Nephron (organoid): ENCODE measurements around the gene VILL.

ENCODE experiments used
- H3K27ac Mint-ChIP-seq, 3 experiments: 2 replicates each; pipeline ENCODE4 v1.8.0; 2020; ENCODE audit warnings: mixed read lengths in 3 of 3, mild to moderate bottlenecking in 2 of 3, moderate library complexity in 1 of 3
- H3K27me3 Mint-ChIP-seq: 2 replicates; pipeline ENCODE4 v1.8.0; 2021; ENCODE audit warnings: low read depth, mild to moderate bottlenecking, moderate library complexity, mixed read lengths
- H3K36me3 Mint-ChIP-seq: 2 replicates; pipeline ENCODE4 v1.8.0; 2020; ENCODE audit warnings: low read depth, mixed read lengths
- H3K4me1 Mint-ChIP-seq: 2 replicates; pipeline ENCODE4 v1.8.0; 2020; ENCODE audit warnings: mixed read lengths
- H3K4me3 Mint-ChIP-seq, 3 experiments: 2 replicates each; pipeline ENCODE4 v1.8.0; 2020; ENCODE audit warnings: mild to moderate bottlenecking in 3 of 3, mixed read lengths in 3 of 3, moderate library complexity in 2 of 3
- H3K9me3 Mint-ChIP-seq: 2 replicates; pipeline ENCODE4 v1.8.0; 2020; ENCODE audit warnings: mixed read lengths
- TF ChIP-seq, protein P1 (sequence below), 3 experiments: fragments of 200-600 bp; sonication (generic); IDR thresholded peaks; one replicate each; pipeline ENCODE4 v1.5.0; 2021; ENCODE audit warnings: antibody characterized with exemption in 3 of 3; ENCODE audit not compliant: unreplicated experiment in 3 of 3

VILL gene

DNA sequence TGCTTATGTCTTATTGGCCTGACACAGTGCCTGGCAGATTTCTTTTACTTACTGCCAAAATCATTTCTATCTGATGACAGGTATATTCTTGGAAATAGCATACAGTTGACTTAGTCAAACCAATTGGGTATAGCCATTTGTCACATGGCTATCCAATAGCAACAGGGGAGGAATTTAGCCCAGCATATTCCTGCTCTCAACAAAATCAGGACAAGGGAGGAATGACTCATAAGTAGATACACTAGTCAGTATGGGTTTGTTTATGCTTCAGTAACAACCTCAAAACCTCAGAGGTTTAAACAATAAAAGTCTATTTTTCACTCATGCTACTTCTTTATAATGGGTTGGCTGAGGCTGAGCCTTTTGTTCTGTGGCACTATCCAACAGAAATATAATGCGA, 38.0 kb upstream of the VILL start:
- peaks cover 61% of the 10 kb centered on the region for H3K36me3 Mint-ChIP-seq
- H3K4me1 Mint-ChIP-seq: peaks cover 44% of the 10 kb centered on the region
- no peak overlapping the region for H3K27ac Mint-ChIP-seq
- TF ChIP-seq, protein P1, sequence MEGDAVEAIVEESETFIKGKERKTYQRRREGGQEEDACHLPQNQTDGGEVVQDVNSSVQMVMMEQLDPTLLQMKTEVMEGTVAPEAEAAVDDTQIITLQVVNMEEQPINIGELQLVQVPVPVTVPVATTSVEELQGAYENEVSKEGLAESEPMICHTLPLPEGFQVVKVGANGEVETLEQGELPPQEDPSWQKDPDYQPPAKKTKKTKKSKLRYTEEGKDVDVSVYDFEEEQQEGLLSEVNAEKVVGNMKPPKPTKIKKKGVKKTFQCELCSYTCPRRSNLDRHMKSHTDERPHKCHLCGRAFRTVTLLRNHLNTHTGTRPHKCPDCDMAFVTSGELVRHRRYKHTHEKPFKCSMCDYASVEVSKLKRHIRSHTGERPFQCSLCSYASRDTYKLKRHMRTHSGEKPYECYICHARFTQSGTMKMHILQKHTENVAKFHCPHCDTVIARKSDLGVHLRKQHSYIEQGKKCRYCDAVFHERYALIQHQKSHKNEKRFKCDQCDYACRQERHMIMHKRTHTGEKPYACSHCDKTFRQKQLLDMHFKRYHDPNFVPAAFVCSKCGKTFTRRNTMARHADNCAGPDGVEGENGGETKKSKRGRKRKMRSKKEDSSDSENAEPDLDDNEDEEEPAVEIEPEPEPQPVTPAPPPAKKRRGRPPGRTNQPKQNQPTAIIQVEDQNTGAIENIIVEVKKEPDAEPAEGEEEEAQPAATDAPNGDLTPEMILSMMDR (IDR thresholded peaks at IDR 0.05; ENCODE audit: unreplicated experiment in 3 of 3): no peak
- no peaks in the 10 kb centered on the region for H3K27me3 Mint-ChIP-seq
- peaks cover 2% of the 10 kb centered on the region for H3K9me3 Mint-ChIP-seq
- H3K4me3 Mint-ChIP-seq: no peak overlapping the region

DNA sequence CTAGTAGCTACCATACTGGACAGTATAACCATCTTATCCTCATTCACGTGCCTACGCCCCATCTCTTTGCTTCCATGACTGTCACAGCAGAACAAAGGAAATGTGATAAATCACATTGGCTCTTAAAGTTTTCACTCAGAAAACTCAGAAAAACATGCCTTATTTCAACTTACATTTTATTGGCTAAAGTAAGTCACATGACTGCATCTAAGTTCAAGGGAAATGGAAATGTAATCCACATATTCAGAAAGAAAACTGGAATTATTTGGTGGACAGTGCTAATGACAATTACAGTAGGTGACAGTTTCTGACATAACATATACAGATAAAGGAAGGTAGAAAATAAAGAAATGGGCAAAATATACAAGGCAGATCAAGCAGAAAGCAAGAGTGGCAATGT, 37.4 kb upstream of the VILL start:
- H3K27me3 Mint-ChIP-seq: no peaks in the 10 kb centered on the region
- H3K4me3 Mint-ChIP-seq: no peak overlapping the region
- TF ChIP-seq, protein P1 (IDR thresholded peaks at IDR 0.05; ENCODE audit: unreplicated experiment in 3 of 3): no peak
- H3K36me3 Mint-ChIP-seq: peaks cover 58% of the 10 kb centered on the region
- peaks cover 46% of the 10 kb centered on the region for H3K4me1 Mint-ChIP-seq
- H3K9me3 Mint-ChIP-seq: peaks cover 2% of the 10 kb centered on the region
- H3K27ac Mint-ChIP-seq: peak overlapping the region in 2 of 3 experiments; percentile 6 to 36

DNA sequence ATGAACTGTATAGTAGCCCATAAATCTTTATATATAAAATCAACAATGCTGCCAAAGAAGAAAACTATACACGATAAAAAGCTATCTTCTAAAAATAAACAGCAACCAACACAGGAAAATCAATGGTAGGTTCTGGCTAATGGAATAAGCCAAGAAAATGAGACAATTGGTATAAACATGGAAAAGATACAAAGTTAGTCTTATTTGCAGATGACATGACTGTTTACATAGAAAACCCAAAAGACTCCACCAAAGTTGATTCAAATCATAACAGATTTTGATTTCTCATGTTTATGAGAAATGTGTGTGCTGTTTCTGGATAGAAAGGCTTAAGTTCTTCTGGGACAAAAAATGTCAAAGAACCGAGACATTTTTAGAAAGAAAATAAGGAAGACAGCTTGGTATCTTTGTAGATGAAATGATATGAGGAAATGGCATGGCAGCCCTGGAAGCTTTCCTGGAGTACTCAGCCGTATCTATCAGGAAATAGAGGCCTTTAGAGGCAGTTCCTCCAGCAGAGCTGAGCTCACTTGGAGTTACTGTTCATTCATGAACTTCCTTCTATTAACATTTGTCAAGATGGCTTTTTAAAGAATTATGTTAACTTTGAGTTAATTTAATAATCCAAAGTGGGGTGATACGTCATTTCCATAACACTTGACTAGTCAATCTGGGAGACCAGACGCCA, 36.7 kb upstream of the VILL start:
- H3K27ac Mint-ChIP-seq: peak overlapping the region; percentile 49 to 63 (median 55)

DNA sequence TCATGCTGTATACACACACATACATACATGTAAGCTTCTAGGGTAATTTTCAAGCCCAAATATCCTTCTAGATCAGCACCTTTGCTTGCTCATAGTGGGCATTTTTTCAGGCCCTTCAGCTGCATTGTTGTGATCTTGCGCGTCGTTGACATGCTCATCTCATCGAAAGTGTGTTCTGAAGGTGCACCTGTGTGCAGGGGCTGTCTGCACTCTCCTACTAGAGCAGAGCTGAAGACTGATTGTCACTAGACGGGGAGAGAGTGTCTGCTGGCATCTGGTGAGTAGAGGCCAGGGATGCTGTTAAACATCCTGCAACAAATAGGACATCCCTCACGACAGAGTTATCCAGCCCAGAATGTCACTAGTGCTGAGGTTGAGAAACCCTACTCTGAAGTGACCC, 35.7 kb upstream of the VILL start:
- peaks cover 37% of the 10 kb centered on the region for H3K4me1 Mint-ChIP-seq
- H3K4me3 Mint-ChIP-seq: no peak overlapping the region

More for the DNA sequence above, 36.7 kb upstream of the VILL start:
- no peak overlapping the region for H3K4me3 Mint-ChIP-seq
- peaks cover 2% of the 10 kb centered on the region for H3K9me3 Mint-ChIP-seq
- H3K36me3 Mint-ChIP-seq: peaks cover 58% of the 10 kb centered on the region
- peaks cover 46% of the 10 kb centered on the region for H3K4me1 Mint-ChIP-seq
- TF ChIP-seq, protein P1 (IDR thresholded peaks at IDR 0.05; ENCODE audit: unreplicated experiment in 3 of 3): no peak
- H3K27me3 Mint-ChIP-seq: no peaks in the 10 kb centered on the region

DNA sequence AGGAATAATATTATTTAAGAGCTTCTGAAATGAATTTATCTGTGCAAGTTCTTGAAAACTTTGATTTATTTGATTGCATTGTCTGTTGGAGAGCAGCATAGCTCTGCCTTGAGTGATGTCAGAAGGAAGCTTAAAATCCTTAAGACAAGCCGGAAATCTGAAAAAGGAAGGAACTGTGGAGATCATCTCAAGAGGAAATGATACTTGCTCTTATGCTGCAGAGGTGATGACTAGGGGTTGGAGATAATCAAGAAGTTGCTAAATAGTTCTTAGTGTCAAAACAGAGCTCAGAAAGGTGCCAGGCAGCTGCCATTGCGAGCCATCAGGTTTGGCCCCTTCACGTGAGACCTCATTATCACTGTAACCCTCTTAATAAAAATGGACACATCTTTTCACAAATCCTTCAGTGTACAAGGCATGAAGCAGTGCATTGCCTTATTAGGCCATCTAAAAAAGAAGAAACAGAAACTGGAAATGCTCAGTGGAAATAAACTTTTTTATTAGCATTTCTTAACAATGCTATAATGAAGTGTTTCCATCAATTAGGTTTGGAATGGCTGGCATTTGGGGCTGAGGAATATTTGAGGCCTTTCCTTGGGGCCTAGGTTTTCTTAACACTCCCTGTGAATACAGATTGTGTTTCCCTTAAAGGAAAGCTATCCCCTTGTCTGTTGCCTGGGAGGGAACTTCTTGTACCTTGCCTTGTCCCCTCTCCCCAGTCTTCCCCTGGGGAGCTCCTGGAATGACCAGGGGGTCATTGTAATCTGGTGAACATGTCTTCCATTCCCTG, 34.5 kb upstream of the VILL start:
- TF ChIP-seq, protein P1 (IDR thresholded peaks at IDR 0.05; ENCODE audit: unreplicated experiment in 3 of 3): no peak
- peak overlapping the region in 1 of 3 experiments; percentile 24 for H3K4me3 Mint-ChIP-seq
- peaks cover 41% of the 10 kb centered on the region for H3K36me3 Mint-ChIP-seq
- H3K27me3 Mint-ChIP-seq: no peaks in the 10 kb centered on the region
- H3K9me3 Mint-ChIP-seq: peaks cover 2% of the 10 kb centered on the region
- H3K4me1 Mint-ChIP-seq: peaks cover 32% of the 10 kb centered on the region
- H3K27ac Mint-ChIP-seq: peak overlapping the region; percentile 93 to 97 (median 93)

More for the DNA sequence above, 35.7 kb upstream of the VILL start:
- Mint-ChIP-seq H3K36me3 (peaks cover 52% of the 10 kb centered on the region), H3K27me3 (no peaks in the 10 kb centered on the region), H3K27ac (peak overlapping the region; percentile 93 to 97 (median 93)), H3K9me3 (peaks cover 2% of the 10 kb centered on the region)
- TF ChIP-seq, protein P1 (IDR thresholded peaks at IDR 0.05; ENCODE audit: unreplicated experiment in 3 of 3): no peak
